ENCODE results near the gene CHSY3. TPM values are rescaled to one million over a fixed set of nuclear protein-coding genes. Genes with fewer than 3 reads are reported as not detected.
"Not testable (repeated sequence)": the region's sequence is repeated elsewhere in the genome, so short reads cannot be mapped to it uniquely, and the experiment has no call there.

Gene CHSY3
- total RNA-seq, 2 donors from 2014 or later: 0.09 to 2.0 TPM

- no peak overlapping the region for H3K4me3 ChIP-seq
- no peaks in the 10 kb centered on the region for H3K9me3 ChIP-seq
- no peaks in the 10 kb centered on the region for H3K36me3 ChIP-seq
- no peaks in the 10 kb centered on the region for H3K4me1 ChIP-seq (replicated peaks)
- TF ChIP-seq POLR2A (IDR thresholded peaks at IDR 0.05): no peak
- TF ChIP-seq POLR2AphosphoS5 (IDR thresholded peaks at IDR 0.05): no peak
- DNase-seq (ENCODE audit: low spot score): no peak
- intact Hi-C loops (cut with DNase I): no loop called here
- no peaks in the 10 kb centered on the region for H3K27me3 ChIP-seq (replicated peaks; ENCODE audit: insufficient read depth)
- no peak overlapping the region for H3K27ac ChIP-seq
Observed at GRCh38 chr5:130222573-130222972, 318.3 kb downstream of the CHSY3 start.

GRCh38 chr5:130226556-130226955 lies 322.3 kb downstream of the CHSY3 start:
- 91% methylated on average over 2 of the region's 2 CpGs for WGBS
- intact Hi-C loops (cut with DNase I): not testable (repeated sequence)

GRCh38 chr5:130227699-130228098 lies 323.4 kb downstream of the CHSY3 start:
- 89% methylated on average over 4 of the region's 4 CpGs for WGBS

More at GRCh38 chr5:130226556-130226955, 322.3 kb downstream of the CHSY3 start:
- not testable (repeated sequence) for DNase-seq (ENCODE audit: low spot score); H3K4me3 ChIP-seq; H3K27ac ChIP-seq; H3K4me1 ChIP-seq (replicated peaks); H3K9me3 ChIP-seq; H3K36me3 ChIP-seq; H3K27me3 ChIP-seq (replicated peaks; ENCODE audit: insufficient read depth)

GRCh38 chr5:130231786-130232185 lies 327.5 kb downstream of the CHSY3 start:
- no peak for DNase-seq (ENCODE audit: low spot score)
- TF ChIP-seq CTCF (IDR thresholded peaks at IDR 0.05) (no peak), POLR2A (IDR thresholded peaks at IDR 0.05) (no peak), POLR2AphosphoS5 (IDR thresholded peaks at IDR 0.05) (no peak)
- H3K4me3 ChIP-seq: no peak overlapping the region
- H3K27me3 ChIP-seq (replicated peaks; ENCODE audit: insufficient read depth): no peaks in the 10 kb centered on the region
- H3K9me3 ChIP-seq: no peaks in the 10 kb centered on the region
- intact Hi-C loops (cut with DNase I): no loop called here
- WGBS: 52% methylated on average over 1 of the region's 1 CpG
- H3K27ac ChIP-seq: no peak overlapping the region
- H3K4me1 ChIP-seq (replicated peaks): no peaks in the 10 kb centered on the region
- no peaks in the 10 kb centered on the region for H3K36me3 ChIP-seq

More at GRCh38 chr5:130227699-130228098, 323.4 kb downstream of the CHSY3 start:
- H3K36me3 ChIP-seq: no peaks in the 10 kb centered on the region
- H3K9me3 ChIP-seq: no peaks in the 10 kb centered on the region
- no peaks in the 10 kb centered on the region for H3K27me3 ChIP-seq (replicated peaks; ENCODE audit: insufficient read depth)
- intact Hi-C loops (cut with DNase I): no loop called here
- H3K4me3 ChIP-seq: no peak overlapping the region
- no peak overlapping the region for H3K27ac ChIP-seq
- no peak for TF ChIP-seq POLR2A (IDR thresholded peaks at IDR 0.05)
- TF ChIP-seq CTCF (IDR thresholded peaks at IDR 0.05): no peak
- no peak for TF ChIP-seq POLR2AphosphoS5 (IDR thresholded peaks at IDR 0.05)
- H3K4me1 ChIP-seq (replicated peaks): no peaks in the 10 kb centered on the region
- no peak for DNase-seq (ENCODE audit: low spot score)

- Histone ChIP-seq H3K27me3 (replicated peaks; ENCODE audit: insufficient read depth) (no peaks in the 10 kb centered on the region), H3K4me3 (no peak overlapping the region), H3K36me3 (no peaks in the 10 kb centered on the region), H3K9me3 (no peaks in the 10 kb centered on the region), H3K4me1 (replicated peaks) (no peaks in the 10 kb centered on the region), H3K27ac (no peak overlapping the region)
- intact Hi-C loops (cut with DNase I): no loop called here
- TF ChIP-seq CTCF (IDR thresholded peaks at IDR 0.05) (no peak), POLR2AphosphoS5 (IDR thresholded peaks at IDR 0.05) (no peak), POLR2A (IDR thresholded peaks at IDR 0.05) (no peak)
- no peak for DNase-seq (ENCODE audit: low spot score)
- WGBS: 64% methylated on average over 1 of the region's 1 CpG
Observed at GRCh38 chr5:130234816-130235215, 330.6 kb downstream of the CHSY3 start.

Small RNA genes within 50 kb of the gene (small RNA-seq; reads per million reads assigned to genes)
- gene RNA5SP191: 0.37 to 1.2 reads per million in 2 donors
- 0 reads per million in 2 donors for gene RNU6ATAC10P

Other genes with a start within 250 kb of the CHSY3 start
- not detected for gene MINAR2, start 156.4 kb upstream of the CHSY3 start, total RNA-seq